Upper lobe of right lung (tissue), 1 donor: Measurements from ENCODE around the gene RPS6KA2. TPM values are rescaled to one million over a fixed set of nuclear protein-coding genes. Genes with fewer than 3 reads are reported as not detected.

Experiments used
- ATAC-seq: fragments of 200-7000 bp; cut with Tn5 transposase; one replicate; pipeline ENCODE4 v1.9.1; 2020; ENCODE audit warnings: mild to moderate bottlenecking, moderate library complexity
- DNase-seq: peaks from one replicate; pipeline ENCODE4 v3.0.0-alpha.2; 2020
- H3K27ac ChIP-seq: fragments of 200-600 bp; one replicate; pipeline ENCODE4 v1.8.0; 2022
- H3K27me3 ChIP-seq: fragments of 200-600 bp; one replicate; pipeline ENCODE4 v1.8.0; 2022; ENCODE audit warnings: mild to moderate bottlenecking
- H3K36me3 ChIP-seq: fragments of 200-600 bp; one replicate; pipeline ENCODE4 v1.8.0; 2022
- H3K4me1 ChIP-seq: fragments of 200-600 bp; one replicate; pipeline ENCODE4 v1.8.0; 2022
- H3K4me3 ChIP-seq: fragments of 200-600 bp; one replicate; pipeline ENCODE4 v1.8.0; 2022; ENCODE audit warnings: mild to moderate bottlenecking
- H3K9me3 ChIP-seq: fragments of 200-600 bp; one replicate; pipeline ENCODE4 v1.8.0; 2022
- CTCF ChIP-seq: fragments of 200-600 bp; IDR thresholded peaks from one replicate; pipeline ENCODE4 v1.8.0; 2022; ENCODE audit warnings: antibody characterized with exemption
- intact Hi-C: fragments of 100-400 bp; cut with DNase I; formaldehyde crosslinking; loops from one replicate; pipeline ENCODE4 v1.11.0; 2022
- total RNA-seq: library from RNA; stranded (reverse); fragmentation: NEBNext Ultra II Directional; extraction: Animal tissue kit (Norgen Biotek cat#: 25700); gene quantifications from one replicate; pipeline ENCODE4 v1.2.1, GENCODE V29; 2021
- donor health status: DM: no; HTN: yes; CAD: no; lungs with severe emphysema.

RPS6KA2 gene
- total RNA-seq, 1 donor from 2014 or later = 136 TPM

- peak; percentile 11 for ATAC-seq
- DNase-seq = no peak
Observed at GRCh38 chr6:166507380-166507779, 119.7 kb downstream of the RPS6KA2 start.

GRCh38 chr6:166505133-166505905, 121.7 kb downstream of the RPS6KA2 start:
- H3K27me3 ChIP-seq = no peaks in the 10 kb centered on the region
- DNase-seq (no peak), ATAC-seq (no peak)
- intact Hi-C loops = no loop called here
- H3K36me3 ChIP-seq = peaks cover 74% of the 10 kb centered on the region
- H3K9me3 ChIP-seq = no peaks in the 10 kb centered on the region
- no peaks in the 10 kb centered on the region for H3K4me1 ChIP-seq
- H3K27ac ChIP-seq = no peak overlapping the region
- no peak overlapping the region for H3K4me3 ChIP-seq
- TF ChIP-seq CTCF = no peak

More at GRCh38 chr6:166507380-166507779, 119.7 kb downstream of the RPS6KA2 start:
- no peak overlapping the region for H3K4me3 ChIP-seq
- peaks cover 57% of the 10 kb centered on the region for H3K36me3 ChIP-seq
- intact Hi-C loops = no loop called here
- TF ChIP-seq CTCF = no peak
- no peaks in the 10 kb centered on the region for H3K27me3 ChIP-seq
- no peak overlapping the region for H3K27ac ChIP-seq
- H3K9me3 ChIP-seq = no peaks in the 10 kb centered on the region
- H3K4me1 ChIP-seq = no peaks in the 10 kb centered on the region

GRCh38 chr6:166504100-166504499, 123.0 kb downstream of the RPS6KA2 start:
- no peaks in the 10 kb centered on the region for H3K9me3 ChIP-seq
- H3K36me3 ChIP-seq = peaks cover 74% of the 10 kb centered on the region
- no peak for TF ChIP-seq CTCF
- DNase-seq (no peak), ATAC-seq (no peak)
- no peaks in the 10 kb centered on the region for H3K4me1 ChIP-seq
- H3K27ac ChIP-seq = no peak overlapping the region
- intact Hi-C loops = no loop called here
- H3K27me3 ChIP-seq = no peaks in the 10 kb centered on the region
- H3K4me3 ChIP-seq = no peak overlapping the region

GRCh38 chr6:166503167-166503744, 123.8 kb downstream of the RPS6KA2 start:
- intact Hi-C loops = no loop called here
- Histone ChIP-seq H3K4me3 (no peak overlapping the region), H3K27me3 (no peaks in the 10 kb centered on the region), H3K9me3 (no peaks in the 10 kb centered on the region), H3K4me1 (no peaks in the 10 kb centered on the region), H3K36me3 (peaks cover 73% of the 10 kb centered on the region), H3K27ac (no peak overlapping the region)
- no peak for ATAC-seq
- DNase-seq = no peak
- TF ChIP-seq CTCF = no peak

GRCh38 chr6:166502453-166502852, 124.6 kb downstream of the RPS6KA2 start:
- intact Hi-C loops = no loop called here
- no peak for DNase-seq
- no peak for ATAC-seq
- H3K9me3 ChIP-seq = no peaks in the 10 kb centered on the region
- H3K36me3 ChIP-seq = peaks cover 76% of the 10 kb centered on the region
- no peak overlapping the region for H3K27ac ChIP-seq
- no peak overlapping the region for H3K4me3 ChIP-seq
- no peaks in the 10 kb centered on the region for H3K4me1 ChIP-seq
- no peak for TF ChIP-seq CTCF
- H3K27me3 ChIP-seq = no peaks in the 10 kb centered on the region
